Measurements from ENCODE around the gene IRS2.

Gene IRS2

GRCh38 chr13:109755997-109756396, 30.4 kb downstream of the IRS2 start:
- DNase-seq (ENCODE audit: low read depth in 2 of 2), result no peak

DNA sequence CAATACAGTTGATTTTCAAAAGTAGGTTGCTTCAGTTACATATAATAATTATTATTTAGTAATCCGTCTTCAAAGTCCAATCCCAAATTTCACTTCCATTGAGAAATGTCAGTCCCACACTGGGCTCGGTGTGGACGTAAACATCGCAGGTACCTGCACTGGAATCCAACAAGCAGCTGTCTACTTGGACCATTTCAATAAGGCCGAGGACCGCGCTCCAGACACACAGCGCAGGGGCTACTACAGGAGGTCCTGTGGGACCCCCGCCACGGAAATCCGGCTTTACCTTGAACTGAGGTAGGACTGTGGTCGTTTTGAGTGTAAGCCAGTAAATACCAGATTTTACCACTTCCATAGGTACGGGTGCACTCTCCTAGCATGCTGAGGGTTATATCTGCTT, 30.8 kb downstream of the IRS2 start:
- no peak for DNase-seq (ENCODE audit: low read depth in 2 of 2)

GRCh38 chr13:109751477-109751876, 34.9 kb downstream of the IRS2 start:
- no peak for DNase-seq (ENCODE audit: low read depth in 2 of 2)

DNA sequence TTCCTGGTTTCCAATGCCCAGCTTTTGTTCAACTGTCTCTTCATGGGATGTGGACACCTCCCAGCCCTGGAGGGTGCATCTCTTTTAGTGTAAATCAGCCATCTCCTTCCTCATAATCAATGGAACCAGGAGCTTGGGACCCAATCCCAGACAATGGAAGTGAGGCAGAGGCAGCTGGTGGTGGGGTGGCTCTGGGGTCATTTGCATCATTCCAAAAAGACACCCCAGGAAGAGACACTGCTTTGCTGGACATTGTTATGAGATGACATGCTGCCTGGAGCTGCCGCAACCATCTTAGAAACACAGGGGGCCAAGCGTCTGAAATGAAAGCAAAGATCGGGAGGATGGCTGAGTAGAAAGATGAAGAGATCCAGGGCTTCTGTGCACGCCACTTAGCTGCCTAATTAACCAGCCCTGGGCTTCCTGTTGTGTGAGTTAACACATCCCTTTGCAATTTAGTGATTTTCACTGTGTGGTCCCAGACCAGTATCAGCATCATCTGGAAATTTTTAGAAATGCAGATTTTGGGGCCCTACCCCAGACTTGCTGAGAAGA, 36.1 kb downstream of the IRS2 start:
- no peak for DNase-seq (ENCODE audit: low read depth in 2 of 2)

- DNase-seq (ENCODE audit: low read depth in 2 of 2), result no peak
These were observed 37.0 kb downstream of the IRS2 start for GRCh38 chr13:109749365-109749764.

DNA sequence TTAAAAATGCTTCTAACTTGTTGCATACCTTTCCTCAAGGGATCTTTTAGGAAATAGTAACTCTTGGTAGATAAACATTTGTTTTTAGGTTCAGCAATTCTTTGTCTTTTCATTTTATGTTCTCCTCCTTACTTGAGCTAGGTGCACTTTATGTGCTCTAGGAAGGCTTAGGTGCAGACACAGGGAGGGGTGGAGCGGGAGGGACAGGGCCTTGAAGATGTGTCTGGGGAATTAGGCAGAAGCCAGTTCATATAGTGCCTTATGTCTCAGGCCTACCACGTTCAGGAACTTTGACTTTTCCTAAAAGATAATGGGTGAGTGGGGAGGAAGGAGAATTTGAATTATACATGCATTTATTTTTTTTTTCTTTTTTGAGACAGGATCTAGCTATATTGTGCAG, 37.7 kb downstream of the IRS2 start:
- no peak for DNase-seq (ENCODE audit: low read depth in 2 of 2)

- no peak for DNase-seq (ENCODE audit: low read depth in 2 of 2)
These were observed 38.9 kb downstream of the IRS2 start for GRCh38 chr13:109747524-109747923.

- no peak for DNase-seq (ENCODE audit: low read depth in 2 of 2)
These were observed 40.0 kb downstream of the IRS2 start for GRCh38 chr13:109746364-109746763.

DNA sequence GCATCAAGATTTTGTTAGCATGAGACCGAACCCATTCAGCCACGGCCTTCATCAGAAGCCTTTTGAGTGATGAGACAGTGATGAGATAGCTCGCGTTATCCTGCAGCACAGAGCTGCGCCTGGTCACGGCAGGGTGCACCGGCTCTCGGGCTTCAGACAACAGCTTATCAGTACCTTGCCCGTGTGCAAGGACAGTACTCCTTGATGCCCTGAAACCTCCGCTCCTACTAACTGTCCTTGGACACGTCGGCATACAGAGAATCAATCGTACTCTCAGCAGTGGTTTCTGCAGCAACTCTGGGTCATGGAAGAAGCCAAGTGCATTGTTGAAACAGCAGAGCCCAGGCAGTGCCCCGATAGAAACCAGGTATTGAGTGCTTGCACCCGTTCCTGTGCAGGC, 40.7 kb downstream of the IRS2 start:
- DNase-seq (ENCODE audit: low read depth in 2 of 2), result no peak

GRCh38 chr13:109745060-109745459, 41.3 kb downstream of the IRS2 start:
- no peak for DNase-seq (ENCODE audit: low read depth in 2 of 2)

DNA sequence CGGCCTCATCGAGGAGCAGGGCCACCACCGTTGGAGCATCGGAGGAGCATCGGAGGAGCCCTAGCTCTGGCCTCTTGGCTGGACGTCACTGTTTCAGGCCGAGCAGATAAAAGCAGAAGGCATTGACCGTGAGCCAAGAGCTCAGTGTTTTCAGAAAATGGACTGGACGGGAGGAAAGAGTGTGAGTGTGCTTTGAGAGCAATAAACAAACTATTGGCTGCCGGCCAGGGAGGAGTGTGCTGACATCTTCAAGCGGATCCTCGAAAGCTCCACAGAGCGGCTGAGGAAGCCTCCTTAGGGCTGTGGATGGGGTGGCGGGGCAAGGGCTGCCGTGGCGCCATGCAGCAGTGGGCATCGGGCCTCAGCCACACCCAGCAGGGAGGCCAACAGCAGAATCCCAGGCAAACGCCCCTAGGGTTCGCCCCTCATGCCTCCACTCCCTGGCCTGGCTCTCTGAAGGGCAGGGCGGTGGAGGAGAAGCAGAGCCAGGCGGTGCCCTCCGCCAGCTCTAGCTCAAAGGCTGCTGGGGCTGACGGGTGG, 41.8 kb downstream of the IRS2 start:
- no peak for DNase-seq (ENCODE audit: low read depth in 2 of 2)

DNA sequence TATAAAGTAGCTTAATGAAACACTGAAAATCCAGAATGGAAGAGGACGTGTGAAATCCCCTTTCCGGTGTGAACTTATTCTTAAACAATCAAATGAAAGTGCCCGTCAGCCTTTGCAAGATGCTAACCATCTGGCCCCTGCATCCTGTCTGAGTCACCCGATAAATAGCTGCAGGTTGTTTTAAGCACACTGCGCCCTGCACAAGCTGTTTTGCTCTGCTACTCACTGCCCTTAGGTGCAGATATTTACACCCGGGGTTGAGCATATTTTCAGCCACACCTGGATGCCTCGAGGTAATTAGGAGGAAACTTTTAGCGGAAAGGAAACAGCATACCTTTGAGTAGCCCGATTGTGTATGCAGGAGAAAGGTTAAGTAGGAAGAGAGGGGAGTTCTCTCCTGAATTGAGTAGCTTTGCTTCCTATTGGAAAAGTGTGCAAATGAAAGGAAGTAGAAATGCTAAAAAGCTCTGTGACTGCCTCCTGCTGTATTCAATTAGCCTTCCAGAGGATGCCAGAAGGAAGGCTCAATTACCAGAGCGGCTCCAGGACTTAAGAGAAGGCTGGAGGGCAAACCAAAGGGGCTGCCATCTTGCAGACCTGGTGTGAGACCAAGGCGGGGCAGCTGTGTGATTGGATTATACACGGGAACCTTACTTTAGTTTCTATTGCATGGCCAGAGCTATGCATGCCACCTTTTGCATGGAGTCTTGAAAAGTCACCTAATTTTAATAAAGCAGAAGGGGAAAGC, 42.5 kb downstream of the IRS2 start:
- no peak for DNase-seq (ENCODE audit: low read depth in 2 of 2)

DNA sequence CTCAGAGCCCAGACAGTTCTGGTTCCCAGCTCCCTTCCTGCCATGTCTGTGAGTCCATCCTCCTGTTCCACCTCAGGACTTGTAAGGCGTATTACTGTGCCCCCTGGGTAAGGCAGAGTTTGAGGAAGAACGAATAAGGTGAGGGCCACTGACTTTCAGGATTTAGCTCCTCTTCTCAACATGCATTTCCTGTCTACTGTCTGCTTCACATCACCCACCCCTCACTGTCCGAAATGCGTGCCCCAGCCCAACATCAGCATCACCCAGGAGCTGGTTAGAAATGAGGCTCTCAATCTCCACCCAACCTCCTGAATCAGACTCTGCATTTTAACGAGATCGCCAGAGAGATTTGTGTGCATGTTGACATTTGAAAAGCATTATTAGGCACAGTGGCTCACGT, 44.4 kb downstream of the IRS2 start:
- DNase-seq (ENCODE audit: low read depth in 2 of 2), result no peak

- no peak for DNase-seq (ENCODE audit: low read depth in 2 of 2)
These were observed 45.7 kb downstream of the IRS2 start for GRCh38 chr13:109740721-109741120.

- DNase-seq (ENCODE audit: low read depth in 2 of 2), result no peak
These were observed 46.3 kb downstream of the IRS2 start for GRCh38 chr13:109740121-109740520.

DNA sequence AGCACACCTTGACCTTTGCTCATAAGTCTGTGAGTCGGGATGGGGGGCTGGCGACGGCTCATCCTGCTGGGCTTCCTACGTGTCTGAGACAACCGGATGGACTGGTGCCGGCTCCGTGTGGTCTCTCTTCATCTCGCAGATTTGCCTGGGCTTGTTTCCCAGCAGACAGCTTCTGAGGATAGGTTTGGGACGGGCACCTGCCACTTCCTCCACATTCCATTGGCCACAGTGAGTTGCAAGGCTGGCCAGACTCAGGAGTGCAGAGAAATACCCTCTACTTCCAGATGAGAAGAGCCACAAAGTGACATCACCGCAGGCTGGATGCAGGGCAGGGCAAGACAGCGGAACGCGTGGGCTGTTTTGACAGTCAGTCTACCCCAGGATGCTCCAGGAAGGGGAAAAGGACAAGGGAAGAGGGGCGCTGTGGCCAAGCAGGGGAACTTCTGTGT, 48.1 kb downstream of the IRS2 start:
- no peak for DNase-seq (ENCODE audit: low read depth in 2 of 2)

- no peak for DNase-seq (ENCODE audit: low read depth in 2 of 2)
These were observed 48.8 kb downstream of the IRS2 start for GRCh38 chr13:109737606-109738005.

DNA sequence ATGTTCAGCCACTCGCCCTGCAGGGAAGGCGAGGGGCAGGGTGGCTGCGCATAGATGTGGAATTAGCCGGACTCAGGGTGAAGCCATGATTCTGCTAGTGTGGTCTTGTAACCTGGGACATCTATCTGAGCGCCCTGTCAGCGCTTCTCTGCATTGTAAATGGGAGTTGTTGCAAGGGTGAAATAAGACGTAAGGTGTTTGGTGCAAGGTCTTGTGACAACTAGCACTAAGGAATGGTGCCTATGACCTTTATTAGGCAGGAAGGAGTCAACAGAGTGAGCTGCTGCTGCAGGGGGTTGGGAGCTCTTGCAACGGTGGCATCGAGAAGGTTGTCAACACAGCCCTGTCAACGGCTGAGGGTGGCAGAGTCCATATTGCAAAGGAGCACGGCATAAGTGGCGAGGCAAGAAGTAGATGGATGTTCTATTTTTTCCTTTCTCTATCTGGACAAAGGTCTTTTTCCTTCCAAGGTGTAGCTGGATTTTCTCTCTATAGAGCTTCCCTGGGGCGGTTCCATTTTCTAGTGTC, 49.3 kb downstream of the IRS2 start:
- DNase-seq (ENCODE audit: low read depth in 2 of 2), result no peak

DNA sequence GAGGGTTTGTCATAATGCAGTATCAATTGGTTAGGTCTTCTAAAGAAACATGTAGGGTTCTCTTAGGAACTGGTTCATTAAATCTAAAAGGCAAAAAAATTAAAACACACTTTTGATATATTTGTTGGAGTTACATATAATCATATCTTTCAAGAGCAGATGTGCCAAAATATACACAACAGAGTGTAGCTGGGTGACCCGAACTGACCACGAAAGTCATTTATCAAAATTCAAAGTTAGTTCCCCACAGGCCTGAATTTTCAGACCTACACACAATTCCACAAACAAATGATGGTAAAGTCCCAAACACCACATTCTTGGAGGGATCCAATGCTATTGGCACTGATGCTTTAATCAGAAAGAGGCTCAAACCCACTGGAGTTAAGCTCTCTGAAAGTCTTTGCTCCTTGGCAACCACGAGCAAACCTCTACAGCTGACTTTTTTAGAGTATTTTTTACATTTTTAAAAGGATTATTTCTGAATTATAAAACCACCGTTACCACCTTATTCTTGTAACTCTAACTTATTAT, 50.9 kb downstream of the IRS2 start:
- no peak for DNase-seq (ENCODE audit: low read depth in 2 of 2)

DNA sequence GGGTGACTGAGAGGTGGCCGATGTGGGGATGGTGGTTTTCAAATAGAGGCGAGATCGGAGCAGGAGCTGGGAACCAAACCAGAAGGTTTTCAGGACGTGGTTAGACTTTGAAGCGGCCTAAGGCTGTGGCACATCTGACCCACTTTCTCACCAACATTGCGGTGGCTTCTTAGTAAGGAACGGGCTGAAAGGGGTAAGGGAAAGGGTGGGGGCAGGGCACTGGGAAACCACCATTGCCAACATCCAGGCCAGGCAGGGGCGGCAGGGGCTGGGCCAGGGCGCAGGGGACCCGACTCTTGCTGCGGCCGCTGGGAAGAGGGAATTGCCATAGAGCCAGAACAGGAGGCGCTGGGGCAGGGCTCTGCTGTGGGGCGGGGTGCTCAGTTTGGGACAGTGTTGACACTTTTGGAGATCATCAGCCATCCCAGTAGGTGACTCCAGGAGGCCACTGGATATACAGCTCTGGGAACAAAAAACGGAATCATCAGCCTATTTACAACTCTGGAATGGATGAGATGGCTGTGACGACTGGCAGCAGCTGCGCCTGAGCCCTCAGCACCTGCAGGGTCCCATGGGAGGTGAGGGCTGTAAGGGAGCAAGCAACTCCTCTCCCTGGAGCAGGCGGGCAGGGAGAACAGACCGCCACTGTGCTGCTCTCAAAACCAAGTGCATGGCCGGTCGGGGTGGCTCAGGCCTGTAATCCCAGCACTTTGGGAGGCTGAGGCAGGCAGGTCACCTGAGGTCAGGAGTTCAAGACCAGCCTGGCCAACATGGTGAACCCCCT, 52.2 kb downstream of the IRS2 start:
- DNase-seq (ENCODE audit: low read depth in 2 of 2), result no peak

GRCh38 chr13:109733550-109733949, 52.8 kb downstream of the IRS2 start:
- no peak for DNase-seq (ENCODE audit: low read depth in 2 of 2)

Data from stimulated activated CD8-positive, alpha-beta memory T cell treated with anti-CD3 and anti-CD28 coated beads, Interleukin-15, amount 100 ng/mL, for 48 hours (primary cell).